ENCODE data around the gene ZC3HAV1. TPM values are rescaled to one million over a fixed set of nuclear protein-coding genes. Genes with fewer than 3 reads are reported as not detected.
"Not testable (repeated sequence)": the region's sequence is repeated elsewhere in the genome, so short reads cannot be mapped to it uniquely, and the experiment has no call there.

The ZC3HAV1 gene
- total RNA-seq, 1 donor from 2014 or later, result 21.0 TPM

GRCh38 chr7:139131601-139132041 lies 22.1 kb upstream of the ZC3HAV1 start:
- TF ChIP-seq, protein P1, sequence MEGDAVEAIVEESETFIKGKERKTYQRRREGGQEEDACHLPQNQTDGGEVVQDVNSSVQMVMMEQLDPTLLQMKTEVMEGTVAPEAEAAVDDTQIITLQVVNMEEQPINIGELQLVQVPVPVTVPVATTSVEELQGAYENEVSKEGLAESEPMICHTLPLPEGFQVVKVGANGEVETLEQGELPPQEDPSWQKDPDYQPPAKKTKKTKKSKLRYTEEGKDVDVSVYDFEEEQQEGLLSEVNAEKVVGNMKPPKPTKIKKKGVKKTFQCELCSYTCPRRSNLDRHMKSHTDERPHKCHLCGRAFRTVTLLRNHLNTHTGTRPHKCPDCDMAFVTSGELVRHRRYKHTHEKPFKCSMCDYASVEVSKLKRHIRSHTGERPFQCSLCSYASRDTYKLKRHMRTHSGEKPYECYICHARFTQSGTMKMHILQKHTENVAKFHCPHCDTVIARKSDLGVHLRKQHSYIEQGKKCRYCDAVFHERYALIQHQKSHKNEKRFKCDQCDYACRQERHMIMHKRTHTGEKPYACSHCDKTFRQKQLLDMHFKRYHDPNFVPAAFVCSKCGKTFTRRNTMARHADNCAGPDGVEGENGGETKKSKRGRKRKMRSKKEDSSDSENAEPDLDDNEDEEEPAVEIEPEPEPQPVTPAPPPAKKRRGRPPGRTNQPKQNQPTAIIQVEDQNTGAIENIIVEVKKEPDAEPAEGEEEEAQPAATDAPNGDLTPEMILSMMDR (conservative IDR thresholded peaks at IDR 0.05; ENCODE audit: low read depth, low read length), result no peak
- no peak for DNase-seq (ENCODE audit: low read depth)
- H3K4me3 ChIP-seq (ENCODE audit: low read depth, low read length), result no peak overlapping the region

- not testable (repeated sequence) for H3K4me3 ChIP-seq (ENCODE audit: low read depth, low read length); DNase-seq (ENCODE audit: low read depth)
These were observed 20.3 kb upstream of the ZC3HAV1 start for GRCh38 chr7:139129814-139130213.

GRCh38 chr7:139127648-139128047 lies 18.1 kb upstream of the ZC3HAV1 start:
- TF ChIP-seq, protein P1 (conservative IDR thresholded peaks at IDR 0.05; ENCODE audit: low read depth, low read length), result no peak
- DNase-seq (ENCODE audit: low read depth), result no peak
- no peak overlapping the region for H3K4me3 ChIP-seq (ENCODE audit: low read depth, low read length)

DNA sequence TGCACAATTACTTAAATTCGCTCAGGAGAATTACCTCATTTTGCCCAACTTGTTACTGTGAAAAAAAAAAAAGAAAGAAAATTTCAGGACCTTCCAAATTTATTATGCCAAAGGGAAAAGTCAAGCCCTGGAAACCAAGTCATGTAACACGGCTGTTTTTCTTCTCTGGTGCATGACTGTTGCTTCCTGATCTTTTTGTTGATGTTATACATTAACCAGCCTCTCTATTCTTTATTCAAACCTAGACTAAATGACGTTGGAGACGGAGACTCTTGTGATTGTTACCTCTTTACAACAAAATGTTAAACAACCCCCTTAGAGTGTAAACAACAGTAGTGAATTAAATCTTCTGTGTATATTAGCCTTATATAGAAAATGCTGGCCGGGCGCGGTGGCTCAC lies 16.1 kb upstream of the ZC3HAV1 start:
- TF ChIP-seq, protein P1 (conservative IDR thresholded peaks at IDR 0.05; ENCODE audit: low read depth, low read length), result no peak
- DNase-seq (ENCODE audit: low read depth), result no peak
- no peak overlapping the region for H3K4me3 ChIP-seq (ENCODE audit: low read depth, low read length)

- DNase-seq (ENCODE audit: low read depth); H3K4me3 ChIP-seq (ENCODE audit: low read depth, low read length): not testable (repeated sequence)
These were observed 15.5 kb upstream of the ZC3HAV1 start for GRCh38 chr7:139124995-139125394.

DNA sequence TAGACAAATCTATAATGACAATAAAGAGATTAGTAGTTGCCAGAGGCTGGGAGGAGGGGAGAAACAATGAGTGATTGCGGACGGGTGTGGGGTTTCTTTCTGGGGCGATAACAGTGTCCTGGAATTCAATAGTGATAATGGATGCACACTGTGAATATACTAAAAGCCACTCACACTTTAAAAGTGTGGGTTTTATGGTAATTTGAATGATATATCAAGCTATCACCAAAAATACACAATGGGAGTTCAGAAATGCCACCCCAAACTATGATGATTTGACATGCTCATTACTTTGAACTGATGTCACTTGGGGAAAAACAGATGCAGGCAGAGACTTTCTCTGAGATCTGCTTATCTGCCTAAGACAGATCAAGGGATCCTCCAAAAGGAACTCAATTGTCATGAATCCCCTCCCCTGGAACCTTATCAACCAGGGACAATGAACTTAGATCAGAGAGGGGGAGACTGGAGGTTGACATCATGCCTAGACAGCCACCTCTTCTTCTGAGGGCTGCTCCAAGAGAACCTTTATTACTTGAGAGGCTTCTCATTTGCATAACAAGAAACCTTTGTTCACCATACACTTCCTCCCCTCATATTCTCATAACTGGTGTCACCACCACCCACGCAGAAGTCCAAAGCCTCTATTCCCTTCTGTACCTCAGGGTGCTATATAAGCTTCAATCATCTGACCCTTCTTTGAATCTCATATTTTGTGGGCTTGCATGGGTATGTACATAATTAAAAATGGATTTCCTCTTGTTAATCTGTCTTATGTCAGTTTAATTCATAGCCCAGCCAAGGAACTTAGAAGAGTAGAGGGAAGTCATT lies 14.8 kb upstream of the ZC3HAV1 start:
- H3K4me3 ChIP-seq (ENCODE audit: low read depth, low read length), result no peak overlapping the region
- TF ChIP-seq, protein P1 (conservative IDR thresholded peaks at IDR 0.05; ENCODE audit: low read depth, low read length), result no peak
- DNase-seq (ENCODE audit: low read depth), result no peak

GRCh38 chr7:139119486-139119849 lies 9.9 kb upstream of the ZC3HAV1 start:
- H3K4me3 ChIP-seq (ENCODE audit: low read depth, low read length), result no peak overlapping the region
- no peak for DNase-seq (ENCODE audit: low read depth)
- TF ChIP-seq, protein P1 (conservative IDR thresholded peaks at IDR 0.05; ENCODE audit: low read depth, low read length), result no peak

- TF ChIP-seq, protein P1 (conservative IDR thresholded peaks at IDR 0.05; ENCODE audit: low read depth, low read length), result no peak
- DNase-seq (ENCODE audit: low read depth), result no peak
- no peak overlapping the region for H3K4me3 ChIP-seq (ENCODE audit: low read depth, low read length)
These were observed 9.4 kb upstream of the ZC3HAV1 start for GRCh38 chr7:139118805-139119485.

All from epithelial cell of proximal tubule (primary cell).